GM21515 (cell line): ENCODE measurements around the gene OMG.
"Not testable (repeated sequence)": the region's sequence is repeated elsewhere in the genome, so short reads cannot be mapped to it uniquely, and the experiment has no call there.

ENCODE experiments used
- ATAC-seq: cut with Tn5 transposase; IDR thresholded peaks from one replicate; pipeline ENCODE4 v1.9.1; 2021; ENCODE audit not compliant: unreplicated experiment

The OMG gene

GRCh38 chr17:31308372-31309334 lies 11.6 kb upstream of the OMG start:
- no peak for ATAC-seq

DNA sequence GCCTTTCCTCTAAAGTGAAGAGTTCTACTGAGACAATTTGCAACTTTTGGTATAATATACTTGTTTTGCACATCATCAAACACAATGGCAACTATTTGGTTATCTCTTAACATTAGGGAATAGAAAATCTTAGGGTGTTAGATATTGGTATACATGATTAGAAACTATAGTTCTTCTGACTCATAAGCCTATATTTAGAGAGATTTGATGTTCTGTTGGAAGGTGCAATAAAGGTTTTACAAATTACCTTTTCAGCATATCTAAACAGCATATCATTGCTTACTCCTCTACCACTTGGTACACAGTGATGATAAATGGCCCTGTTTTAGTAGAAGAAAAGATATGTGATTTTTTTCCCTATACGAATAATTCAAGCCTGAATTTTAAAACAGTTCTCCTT lies 10.6 kb upstream of the OMG start:
- no peak for ATAC-seq

GRCh38 chr17:31299624-31300023 lies 2.6 kb upstream of the OMG start:
- no peak for ATAC-seq

GRCh38 chr17:31296142-31296541 lies 897 bp downstream of the OMG start:
- ATAC-seq: no peak

DNA sequence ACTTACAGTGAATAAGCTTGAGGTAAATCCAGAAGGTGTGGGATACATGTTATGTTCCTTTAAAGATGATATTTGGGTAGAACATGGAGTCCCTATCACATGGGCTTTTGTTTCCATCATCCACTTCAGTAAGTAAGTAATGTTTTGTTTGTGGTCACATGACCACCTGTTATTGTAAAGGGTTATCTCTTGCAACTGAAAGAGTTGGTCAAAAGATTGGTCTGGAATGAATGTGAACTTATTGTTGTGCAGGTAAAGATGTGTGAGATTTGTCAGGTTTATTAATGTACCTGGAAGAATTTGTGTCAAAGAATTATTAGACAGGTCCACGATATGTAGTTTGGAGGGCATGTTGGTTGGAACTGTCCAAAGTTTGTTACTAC lies 1.6 kb downstream of the OMG start:
- ATAC-seq: no peak

- no peak for ATAC-seq
These were observed 2.1 kb downstream of the OMG start for GRCh38 chr17:31294820-31295488.

- no peak for ATAC-seq
These were observed 2.8 kb downstream of the OMG start for GRCh38 chr17:31294231-31294630.

GRCh38 chr17:31293581-31293980 lies 3.5 kb downstream of the OMG start:
- no peak for ATAC-seq

- no peak for ATAC-seq
These were observed 5.2 kb downstream of the OMG start for GRCh38 chr17:31291820-31292219.

GRCh38 chr17:31289790-31290189 lies 7.2 kb downstream of the OMG start:
- ATAC-seq: no peak

DNA sequence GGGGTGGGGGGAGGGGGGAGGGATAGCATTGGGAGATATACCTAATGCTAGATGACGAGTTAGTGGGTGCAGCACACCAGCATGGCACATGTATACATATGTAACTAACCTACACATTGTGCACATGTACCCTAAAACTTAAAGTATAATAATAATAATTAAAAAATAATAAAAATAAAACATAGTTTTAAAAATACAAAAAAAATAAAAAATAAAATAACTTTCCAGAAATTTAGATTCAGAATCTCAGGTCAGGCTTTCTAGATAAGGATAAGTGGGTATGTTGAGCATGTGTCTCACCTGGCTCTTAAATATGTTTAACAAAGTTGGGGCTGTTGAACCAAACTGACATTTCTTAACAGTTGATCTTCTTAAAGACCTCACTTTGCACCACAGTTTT lies 9.1 kb downstream of the OMG start:
- ATAC-seq: not testable (repeated sequence)

GRCh38 chr17:31286587-31286986 lies 10.5 kb downstream of the OMG start:
- no peak for ATAC-seq

DNA sequence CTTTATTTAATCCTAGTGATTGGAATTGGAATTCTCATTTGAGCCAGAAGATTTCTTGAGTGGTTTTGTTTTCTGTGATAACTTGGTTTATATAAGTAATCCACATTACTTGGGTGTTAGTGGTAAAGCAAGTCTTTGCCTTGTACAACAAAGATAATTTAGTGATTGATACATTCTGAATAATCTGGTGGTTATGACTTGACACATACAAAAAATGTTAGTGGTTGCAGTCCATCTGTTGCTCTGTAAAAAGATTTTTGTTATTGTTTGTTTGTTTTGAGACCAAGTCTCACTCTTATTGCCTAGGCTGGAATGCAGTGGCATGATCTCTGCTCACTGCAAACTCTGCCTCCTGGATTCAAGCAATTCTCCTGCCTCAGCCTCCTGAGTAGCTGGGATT lies 13.2 kb downstream of the OMG start:
- no peak for ATAC-seq

GRCh38 chr17:31281061-31281460 lies 16.0 kb downstream of the OMG start:
- no peak for ATAC-seq

GRCh38 chr17:31279401-31279800 lies 17.6 kb downstream of the OMG start:
- ATAC-seq: no peak

DNA sequence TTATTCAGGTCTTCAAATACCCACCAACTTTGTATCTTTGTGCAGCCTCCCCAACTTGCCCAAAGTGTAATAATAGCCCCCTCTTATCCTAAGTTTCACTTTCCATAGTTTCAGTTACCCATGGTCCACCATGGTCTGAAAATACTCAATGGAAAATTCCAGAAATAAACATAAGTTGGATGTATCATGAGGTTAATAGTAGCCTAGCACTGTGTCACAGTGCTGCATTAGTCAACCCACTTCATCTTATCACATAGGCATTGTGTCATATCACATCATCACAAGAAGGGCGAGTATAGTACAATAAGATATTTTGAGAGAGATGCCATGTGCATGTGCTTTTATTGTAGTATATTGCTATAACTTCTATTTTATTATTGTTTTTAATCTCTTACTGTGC lies 21.9 kb downstream of the OMG start:
- ATAC-seq: no peak

- no peak for ATAC-seq
These were observed 22.8 kb downstream of the OMG start for GRCh38 chr17:31274252-31274651.

DNA sequence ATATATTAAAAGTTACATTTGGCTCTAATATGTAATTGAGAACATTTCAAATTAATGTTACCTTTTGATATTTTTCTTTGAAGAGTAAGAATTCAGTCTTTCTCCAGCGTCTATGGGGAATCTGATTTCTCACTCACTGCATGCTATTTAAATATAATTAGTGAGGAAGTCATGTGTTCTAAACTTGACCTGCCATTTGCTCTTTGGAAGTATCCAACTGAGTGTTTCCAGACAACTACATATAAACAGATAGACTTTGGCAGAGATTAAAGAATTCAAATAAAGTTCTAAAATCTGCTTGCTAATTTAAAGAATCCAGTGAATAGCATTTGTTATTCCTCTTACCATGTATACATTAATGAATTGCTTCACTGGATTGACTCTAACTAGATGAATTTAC lies 23.5 kb downstream of the OMG start:
- ATAC-seq: no peak

DNA sequence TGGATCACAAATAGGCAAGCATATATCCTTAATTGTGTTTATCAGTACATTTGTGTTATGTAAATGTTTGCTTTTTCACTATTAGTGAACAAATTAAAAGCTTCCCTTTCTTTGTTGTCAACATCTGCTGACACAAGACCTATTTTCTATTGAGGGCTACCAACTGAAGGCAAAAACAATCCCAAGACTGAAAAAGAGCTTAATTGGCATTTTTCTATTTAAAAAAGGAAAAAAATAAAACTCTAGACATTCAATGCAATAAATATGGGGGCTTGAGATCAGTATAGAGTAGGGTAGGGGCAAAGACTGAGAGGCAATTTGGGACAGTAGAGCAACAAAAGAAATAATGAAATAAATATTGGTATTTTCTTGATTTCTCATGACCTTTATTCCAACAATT lies 24.2 kb downstream of the OMG start:
- ATAC-seq: no peak

DNA sequence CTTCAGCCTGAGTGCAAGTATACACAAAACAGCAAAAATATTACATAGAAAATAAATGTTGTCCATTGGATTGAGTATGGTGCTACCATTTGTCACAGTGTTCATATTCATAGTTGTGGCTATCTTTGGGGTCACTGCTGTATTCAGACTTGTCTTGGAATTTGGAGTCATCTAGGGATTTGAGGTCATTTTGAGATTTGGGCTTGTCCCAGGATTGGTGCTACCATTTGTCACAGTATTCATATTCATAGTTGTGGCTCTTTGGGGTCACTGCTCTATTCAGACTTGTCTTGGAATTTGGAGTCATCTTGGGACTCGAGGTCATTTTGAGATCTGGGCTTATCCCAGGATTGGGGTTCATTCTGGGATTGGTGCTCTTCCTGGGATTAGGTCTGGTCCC lies 24.8 kb downstream of the OMG start:
- ATAC-seq: no peak

GRCh38 chr17:31269578-31269983 lies 27.5 kb downstream of the OMG start:
- ATAC-seq: no peak

GRCh38 chr17:31269036-31269577 lies 27.9 kb downstream of the OMG start:
- no peak for ATAC-seq
